WTC11 (cell line): ENCODE data around the gene TEKT1. TPM values are rescaled to one million over a fixed set of nuclear protein-coding genes. Genes with fewer than 3 reads are reported as not detected.

Source experiments
- ATAC-seq: fragments of 200-7000 bp; cut with Tn5 transposase; 2 replicates; pipeline ENCODE4 v1.10.0; 2021; ENCODE audit warnings: mild to moderate bottlenecking, moderate library complexity
- CTCF ChIA-PET: fragments of 300-600 bp; sonication (Branson Sonifier 250); formaldehyde crosslinking; loops from one replicate; lab custom pipeline; 2021; ENCODE audit warnings: antibody characterized with exemption; lab: Charles Lee
- POLR2A ChIA-PET: fragments of 350-600 bp; sonication (Branson Sonifier 250); formaldehyde crosslinking; loops from one replicate; lab custom pipeline; 2021; ENCODE audit warnings: antibody characterized with exemption; lab: Charles Lee
- DNase-seq: peaks from one replicate; pipeline ENCODE4 v3.0.0; 2021; ENCODE audit warnings: low spot score
- H3K27ac Mint-ChIP-seq: 2 replicates; pipeline ENCODE4 v1.8.0; 2021; ENCODE audit warnings: mixed read lengths
- H3K27me3 Mint-ChIP-seq: 2 replicates; pipeline ENCODE4 v1.8.0; 2021; ENCODE audit warnings: low read depth, mild to moderate bottlenecking, moderate library complexity, mixed read lengths
- H3K36me3 Mint-ChIP-seq: 2 replicates; pipeline ENCODE4 v1.8.0; 2021; ENCODE audit warnings: mixed read lengths
- H3K4me1 Mint-ChIP-seq: 2 replicates; pipeline ENCODE4 v1.8.0; 2022; ENCODE audit warnings: mixed read lengths
- H3K4me3 Mint-ChIP-seq: 2 replicates; pipeline ENCODE4 v1.8.0; 2021; ENCODE audit warnings: mild to moderate bottlenecking, moderate library complexity, mixed read lengths
- H3K9me3 Mint-ChIP-seq: 2 replicates; pipeline ENCODE4 v1.8.0; 2021; ENCODE audit warnings: mixed read lengths
- CBFB ChIP-seq: sonication (generic); formaldehyde crosslinking; IDR thresholded peaks from 2 replicates; pipeline ENCODE4 v1.8.1; 2022; ENCODE audit warnings: mild to moderate bottlenecking, low read depth, missing genetic modification reagents
- CREB1 ChIP-seq: sonication (generic); formaldehyde crosslinking; IDR thresholded peaks from 2 replicates; pipeline ENCODE4 v1.8.0; 2023; ENCODE audit warnings: mild to moderate bottlenecking, missing genetic modification reagents
- E2F1 ChIP-seq: sonication (generic); formaldehyde crosslinking; IDR thresholded peaks from 2 replicates; pipeline ENCODE4 v1.8.0; 2022; ENCODE audit warnings: mild to moderate bottlenecking, missing genetic modification reagents
- E2F5 ChIP-seq: sonication (generic); formaldehyde crosslinking; IDR thresholded peaks from 2 replicates; pipeline ENCODE4 v1.8.1; 2022; ENCODE audit warnings: mild to moderate bottlenecking, moderate library complexity, missing genetic modification reagents
- ERG ChIP-seq: fragments of 250-450 bp; sonication (Bioruptor Pico); IDR thresholded peaks from 2 replicates; pipeline ENCODE4 v1.8.0; 2021; ENCODE audit warnings: mild to moderate bottlenecking
- IRF1 ChIP-seq: sonication (generic); formaldehyde crosslinking; IDR thresholded peaks from 2 replicates; pipeline ENCODE4 v1.8.0; 2023; ENCODE audit warnings: missing genetic modification reagents
- JUN ChIP-seq: sonication (generic); formaldehyde crosslinking; IDR thresholded peaks from 2 replicates; pipeline ENCODE4 v1.8.0; 2023; ENCODE audit warnings: mild to moderate bottlenecking, missing genetic modification reagents
- KAT7 ChIP-seq: sonication (generic); formaldehyde crosslinking; IDR thresholded peaks from 2 replicates; pipeline ENCODE4 v1.8.1; 2023; ENCODE audit warnings: missing genetic modification reagents, mild to moderate bottlenecking, borderline replicate concordance
- PRRX2 ChIP-seq: fragments of 250-450 bp; sonication (Bioruptor Pico); IDR thresholded peaks from 2 replicates; pipeline ENCODE4 v1.8.0; 2021; ENCODE audit warnings: mild to moderate bottlenecking
- RELA ChIP-seq: sonication (generic); formaldehyde crosslinking; IDR thresholded peaks from 2 replicates; pipeline ENCODE4 v1.8.1; 2022; ENCODE audit warnings: missing genetic modification reagents, mild to moderate bottlenecking, borderline replicate concordance
- SMAD3 ChIP-seq: sonication (generic); formaldehyde crosslinking; IDR thresholded peaks from 2 replicates; pipeline ENCODE4 v1.8.0; 2022; ENCODE audit warnings: missing genetic modification reagents, mild to moderate bottlenecking, borderline replicate concordance
- USF2 ChIP-seq: sonication (generic); formaldehyde crosslinking; IDR thresholded peaks from 2 replicates; pipeline ENCODE4 v1.8.1; 2023; ENCODE audit warnings: mild to moderate bottlenecking, missing genetic modification reagents, moderate library complexity
- ZNF121 ChIP-seq: sonication (generic); formaldehyde crosslinking; IDR thresholded peaks from 2 replicates; pipeline ENCODE4 v1.8.0; 2023; ENCODE audit warnings: missing genetic modification reagents
- ZNF138 ChIP-seq: sonication (generic); formaldehyde crosslinking; conservative IDR thresholded peaks from 2 replicates; pipeline ENCODE4 v1.8.1; 2022; ENCODE audit warnings: mild to moderate bottlenecking, moderate library complexity, missing genetic modification reagents
- ZNF232 ChIP-seq: sonication (generic); formaldehyde crosslinking; IDR thresholded peaks from 2 replicates; pipeline ENCODE4 v1.8.0; 2022; ENCODE audit warnings: mild to moderate bottlenecking, missing genetic modification reagents
- ZNF281 ChIP-seq: sonication (generic); formaldehyde crosslinking; IDR thresholded peaks from 2 replicates; pipeline ENCODE4 v1.8.0; 2023; ENCODE audit warnings: mild to moderate bottlenecking, missing genetic modification reagents
- ZNF317 ChIP-seq: sonication (generic); formaldehyde crosslinking; IDR thresholded peaks from 2 replicates; pipeline ENCODE4 v1.8.1; 2023; ENCODE audit warnings: low read depth, mild to moderate bottlenecking, moderate library complexity, missing genetic modification reagents, borderline replicate concordance
- ZNF512 ChIP-seq: sonication (generic); formaldehyde crosslinking; IDR thresholded peaks from 2 replicates; pipeline ENCODE4 v1.8.1; 2022; ENCODE audit warnings: missing genetic modification reagents, borderline replicate concordance
- ZNF671 ChIP-seq: fragments of 250-450 bp; sonication (Bioruptor Pico); IDR thresholded peaks from 2 replicates; pipeline ENCODE4 v1.8.0; 2021; ENCODE audit warnings: mild to moderate bottlenecking
- total RNA-seq: library from RNA; stranded (reverse); gene quantifications from 3 replicates; pipeline ENCODE4 v1.2.3, GENCODE V29; 2021
- TF ChIP-seq, protein P1 (sequence below): sonication (generic); formaldehyde crosslinking; IDR thresholded peaks from 2 replicates; pipeline ENCODE4 v1.8.1; 2023; ENCODE audit warnings: mild to moderate bottlenecking, moderate library complexity, missing genetic modification reagents
- TF ChIP-seq, protein P2 (sequence below): sonication (generic); formaldehyde crosslinking; IDR thresholded peaks from 2 replicates; pipeline ENCODE4 v1.8.0; 2022; ENCODE audit warnings: missing genetic modification reagents

The TEKT1 gene
- total RNA-seq, 1 experiment from 2014 or later, result 0.37 TPM

GRCh38 chr17:6780001-6780400, 51.5 kb downstream of the TEKT1 start:
- Mint-ChIP-seq H3K27ac (no peak overlapping the region), H3K27me3 (peaks cover 49% of the 10 kb centered on the region), H3K36me3 (no peaks in the 10 kb centered on the region), H3K9me3 (no peaks in the 10 kb centered on the region; the same call in 1 of the 2 replicates), H3K4me3 (no peak overlapping the region), H3K4me1 (peaks cover 2% of the 10 kb centered on the region; the same call in 1 of the 2 replicates)
- ChIA-PET POLR2A (no interaction called here), CTCF (interaction anchor here (2.2 kb wide), 1 partner anchor 114 kb away, joined by 5 read pairs; no protein-coding TSS in a partner anchor)
- ATAC-seq (no peak), DNase-seq (no peak)
- no peak for TF ChIP-seq ZNF512 (CRISPR knock-in tag)
- no peak for TF ChIP-seq ZNF317 (CRISPR knock-in tag)
- no peak for TF ChIP-seq PRRX2
- TF ChIP-seq E2F1, result no peak
- TF ChIP-seq ERG, result no peak
- no peak for TF ChIP-seq JUN (CRISPR knock-in tag)
- TF ChIP-seq CREB1 (CRISPR knock-in tag), result no peak
- TF ChIP-seq, protein P1, sequence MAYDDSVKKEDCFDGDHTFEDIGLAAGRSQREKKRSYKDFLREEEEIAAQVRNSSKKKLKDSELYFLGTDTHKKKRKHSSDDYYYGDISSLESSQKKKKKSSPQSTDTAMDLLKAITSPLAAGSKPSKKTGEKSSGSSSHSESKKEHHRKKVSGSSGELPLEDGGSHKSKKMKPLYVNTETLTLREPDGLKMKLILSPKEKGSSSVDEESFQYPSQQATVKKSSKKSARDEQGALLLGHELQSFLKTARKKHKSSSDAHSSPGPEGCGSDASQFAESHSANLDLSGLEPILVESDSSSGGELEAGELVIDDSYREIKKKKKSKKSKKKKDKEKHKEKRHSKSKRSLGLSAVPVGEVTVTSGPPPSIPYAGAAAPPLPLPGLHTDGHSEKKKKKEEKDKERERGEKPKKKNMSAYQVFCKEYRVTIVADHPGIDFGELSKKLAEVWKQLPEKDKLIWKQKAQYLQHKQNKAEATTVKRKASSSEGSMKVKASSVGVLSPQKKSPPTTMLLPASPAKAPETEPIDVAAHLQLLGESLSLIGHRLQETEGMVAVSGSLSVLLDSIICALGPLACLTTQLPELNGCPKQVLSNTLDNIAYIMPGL (CRISPR knock-in tag), result no peak
- TF ChIP-seq KAT7 (CRISPR knock-in tag), result no peak
- no peak for TF ChIP-seq ZNF232
- no peak for TF ChIP-seq ZNF281 (CRISPR knock-in tag)
- no peak for TF ChIP-seq USF2
- TF ChIP-seq ZNF121 (CRISPR knock-in tag), result no peak

DNA sequence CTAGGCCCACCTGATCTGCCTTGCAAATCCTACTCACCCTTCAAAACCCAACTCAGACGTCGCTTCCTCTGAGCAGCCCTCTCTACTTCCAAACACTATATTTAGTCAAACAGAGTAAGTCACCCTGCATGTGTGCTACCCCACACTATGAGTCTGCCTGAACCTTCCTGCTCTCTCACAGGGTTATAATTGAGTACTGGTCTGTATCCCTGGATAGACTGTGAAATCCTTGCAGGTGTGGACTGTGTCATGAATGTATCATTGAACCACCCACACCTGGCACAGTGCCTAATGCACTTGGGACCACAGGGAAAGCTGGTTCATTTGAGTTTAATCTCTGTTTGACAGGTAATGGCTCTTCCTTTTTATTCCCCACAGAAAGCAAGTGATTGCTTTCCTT, 52.1 kb downstream of the TEKT1 start:
- peaks cover 54% of the 10 kb centered on the region for H3K27me3 Mint-ChIP-seq
- ATAC-seq, result no peak
- CTCF ChIA-PET, result no interaction called here
- peaks cover 3% of the 10 kb centered on the region for H3K9me3 Mint-ChIP-seq
- no peak overlapping the region for H3K27ac Mint-ChIP-seq
- no peak overlapping the region for H3K4me3 Mint-ChIP-seq
- POLR2A ChIA-PET, result no interaction called here
- no peaks in the 10 kb centered on the region; the same call in 1 of the 2 replicates for H3K36me3 Mint-ChIP-seq
- peaks cover 2% of the 10 kb centered on the region; the same call in 1 of the 2 replicates for H3K4me1 Mint-ChIP-seq
- DNase-seq, result no peak
- TF ChIP-seq RELA (no peak), CBFB (CRISPR knock-in tag) (no peak), SMAD3 (CRISPR knock-in tag) (no peak), E2F5 (no peak), ZNF671 (no peak), ZNF232 (no peak), IRF1 (no peak), ZNF138 (CRISPR knock-in tag) (no peak)
- TF ChIP-seq, protein P2, sequence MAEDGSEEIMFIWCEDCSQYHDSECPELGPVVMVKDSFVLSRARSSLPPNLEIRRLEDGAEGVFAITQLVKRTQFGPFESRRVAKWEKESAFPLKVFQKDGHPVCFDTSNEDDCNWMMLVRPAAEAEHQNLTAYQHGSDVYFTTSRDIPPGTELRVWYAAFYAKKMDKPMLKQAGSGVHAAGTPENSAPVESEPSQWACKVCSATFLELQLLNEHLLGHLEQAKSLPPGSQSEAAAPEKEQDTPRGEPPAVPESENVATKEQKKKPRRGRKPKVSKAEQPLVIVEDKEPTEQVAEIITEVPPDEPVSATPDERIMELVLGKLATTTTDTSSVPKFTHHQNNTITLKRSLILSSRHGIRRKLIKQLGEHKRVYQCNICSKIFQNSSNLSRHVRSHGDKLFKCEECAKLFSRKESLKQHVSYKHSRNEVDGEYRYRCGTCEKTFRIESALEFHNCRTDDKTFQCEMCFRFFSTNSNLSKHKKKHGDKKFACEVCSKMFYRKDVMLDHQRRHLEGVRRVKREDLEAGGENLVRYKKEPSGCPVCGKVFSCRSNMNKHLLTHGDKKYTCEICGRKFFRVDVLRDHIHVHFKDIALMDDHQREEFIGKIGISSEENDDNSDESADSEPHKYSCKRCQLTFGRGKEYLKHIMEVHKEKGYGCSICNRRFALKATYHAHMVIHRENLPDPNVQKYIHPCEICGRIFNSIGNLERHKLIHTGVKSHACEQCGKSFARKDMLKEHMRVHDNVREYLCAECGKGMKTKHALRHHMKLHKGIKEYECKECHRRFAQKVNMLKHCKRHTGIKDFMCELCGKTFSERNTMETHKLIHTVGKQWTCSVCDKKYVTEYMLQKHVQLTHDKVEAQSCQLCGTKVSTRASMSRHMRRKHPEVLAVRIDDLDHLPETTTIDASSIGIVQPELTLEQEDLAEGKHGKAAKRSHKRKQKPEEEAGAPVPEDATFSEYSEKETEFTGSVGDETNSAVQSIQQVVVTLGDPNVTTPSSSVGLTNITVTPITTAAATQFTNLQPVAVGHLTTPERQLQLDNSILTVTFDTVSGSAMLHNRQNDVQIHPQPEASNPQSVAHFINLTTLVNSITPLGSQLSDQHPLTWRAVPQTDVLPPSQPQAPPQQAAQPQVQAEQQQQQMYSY, result no peak
